Osteocyte (in vitro differentiated cells): ENCODE measurements around the gene JRKL. TPM values are rescaled to one million over a fixed set of nuclear protein-coding genes. Genes with fewer than 3 reads are reported as not detected.

Experiments used
- DNase-seq: peaks from one replicate; pipeline ENCODE4 v3.0.0; 2021; ENCODE audit warnings: mixed read lengths; ENCODE audit not compliant: unreplicated experiment; ENCODE audit errors: extremely low spot score
- H3K27ac Mint-ChIP-seq: one replicate; pipeline ENCODE4 v1.8.0; 2021; ENCODE audit warnings: mild to moderate bottlenecking, mixed read lengths; ENCODE audit not compliant: unreplicated experiment
- H3K27me3 Mint-ChIP-seq: one replicate; pipeline ENCODE4 v1.8.0; 2021; ENCODE audit warnings: mixed read lengths; ENCODE audit not compliant: unreplicated experiment
- H3K36me3 Mint-ChIP-seq: one replicate; pipeline ENCODE4 v1.8.0; 2021; ENCODE audit warnings: mixed read lengths; ENCODE audit not compliant: unreplicated experiment
- H3K4me1 Mint-ChIP-seq: one replicate; pipeline ENCODE4 v1.8.0; 2021; ENCODE audit warnings: mixed read lengths; ENCODE audit not compliant: unreplicated experiment
- H3K4me3 Mint-ChIP-seq: one replicate; pipeline ENCODE4 v1.8.0; 2021; ENCODE audit warnings: mild to moderate bottlenecking, moderate library complexity, mixed read lengths; ENCODE audit not compliant: unreplicated experiment
- H3K9me3 Mint-ChIP-seq: one replicate; pipeline ENCODE4 v1.8.0; 2021; ENCODE audit warnings: mixed read lengths; ENCODE audit not compliant: unreplicated experiment
- total RNA-seq: library from RNA; stranded (reverse); gene quantifications from 2 replicates; pipeline ENCODE4 v1.2.1, GENCODE V29; 2021
- TF ChIP-seq, protein P1 (sequence below): fragments of 200-600 bp; sonication (generic); IDR thresholded peaks from 2 replicates; pipeline ENCODE4 v1.5.0; 2021; ENCODE audit warnings: antibody characterized with exemption, mild to moderate bottlenecking, moderate library complexity

Gene JRKL
- total RNA-seq, 1 donor from 2014 or later = 10.6 TPM

DNA sequence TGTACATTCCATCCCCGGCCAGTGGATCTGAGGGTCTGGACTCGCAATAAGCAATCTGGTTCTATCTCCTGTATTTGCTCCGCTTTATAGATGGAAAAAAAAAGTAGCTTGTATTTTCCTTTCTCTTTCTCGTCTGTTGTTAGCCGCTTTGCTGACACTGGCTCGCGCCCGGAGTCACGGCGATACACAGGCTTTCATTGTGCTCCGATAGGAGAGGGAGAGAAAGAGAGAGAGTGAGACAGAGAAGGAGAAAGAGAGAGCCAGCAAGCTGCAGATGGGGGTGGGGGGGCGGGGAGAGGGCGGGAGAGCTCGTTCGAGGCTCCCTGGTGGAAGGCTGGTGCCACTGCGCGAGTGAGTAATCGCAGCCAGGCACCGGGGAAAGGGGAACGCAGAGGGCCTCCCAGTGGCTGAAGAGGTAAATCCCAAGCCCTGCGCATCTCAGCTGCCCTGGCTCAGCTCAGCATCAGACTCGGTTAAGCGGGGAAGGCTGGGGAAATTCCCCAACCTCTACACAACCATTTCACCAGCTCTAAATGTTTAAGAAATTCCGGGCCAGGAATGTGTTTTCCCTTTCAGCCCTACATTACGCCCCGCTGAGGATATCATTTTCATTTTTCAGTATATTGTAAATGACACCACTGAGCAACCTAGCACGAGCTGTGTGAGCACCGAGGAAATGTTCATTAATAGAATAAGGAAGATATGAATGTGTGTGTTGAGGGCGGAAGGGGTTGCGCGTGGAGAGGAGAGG, 46.7 kb upstream of the JRKL start, which contains the start of gene MAML2:
MAML2 (minus strand) TSS at position 235 of the 751 bp plus-strand sequence. CDS start 1,300 bp downstream, outside the sequence.
- DNase-seq = peak; percentile 97
- peaks cover 37% of the 10 kb centered on the region for H3K4me1 Mint-ChIP-seq
- H3K27ac Mint-ChIP-seq = peak within 1 kb of the TSS; percentile 97
- H3K36me3 Mint-ChIP-seq = peaks cover under 1% of the 10 kb centered on the region
- TF ChIP-seq, protein P1, sequence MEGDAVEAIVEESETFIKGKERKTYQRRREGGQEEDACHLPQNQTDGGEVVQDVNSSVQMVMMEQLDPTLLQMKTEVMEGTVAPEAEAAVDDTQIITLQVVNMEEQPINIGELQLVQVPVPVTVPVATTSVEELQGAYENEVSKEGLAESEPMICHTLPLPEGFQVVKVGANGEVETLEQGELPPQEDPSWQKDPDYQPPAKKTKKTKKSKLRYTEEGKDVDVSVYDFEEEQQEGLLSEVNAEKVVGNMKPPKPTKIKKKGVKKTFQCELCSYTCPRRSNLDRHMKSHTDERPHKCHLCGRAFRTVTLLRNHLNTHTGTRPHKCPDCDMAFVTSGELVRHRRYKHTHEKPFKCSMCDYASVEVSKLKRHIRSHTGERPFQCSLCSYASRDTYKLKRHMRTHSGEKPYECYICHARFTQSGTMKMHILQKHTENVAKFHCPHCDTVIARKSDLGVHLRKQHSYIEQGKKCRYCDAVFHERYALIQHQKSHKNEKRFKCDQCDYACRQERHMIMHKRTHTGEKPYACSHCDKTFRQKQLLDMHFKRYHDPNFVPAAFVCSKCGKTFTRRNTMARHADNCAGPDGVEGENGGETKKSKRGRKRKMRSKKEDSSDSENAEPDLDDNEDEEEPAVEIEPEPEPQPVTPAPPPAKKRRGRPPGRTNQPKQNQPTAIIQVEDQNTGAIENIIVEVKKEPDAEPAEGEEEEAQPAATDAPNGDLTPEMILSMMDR = peak; percentile 99
- H3K4me3 Mint-ChIP-seq = peak within 1 kb of the TSS; percentile 98
- H3K9me3 Mint-ChIP-seq = peaks cover under 1% of the 10 kb centered on the region
- no peaks in the 10 kb centered on the region for H3K27me3 Mint-ChIP-seq

DNA sequence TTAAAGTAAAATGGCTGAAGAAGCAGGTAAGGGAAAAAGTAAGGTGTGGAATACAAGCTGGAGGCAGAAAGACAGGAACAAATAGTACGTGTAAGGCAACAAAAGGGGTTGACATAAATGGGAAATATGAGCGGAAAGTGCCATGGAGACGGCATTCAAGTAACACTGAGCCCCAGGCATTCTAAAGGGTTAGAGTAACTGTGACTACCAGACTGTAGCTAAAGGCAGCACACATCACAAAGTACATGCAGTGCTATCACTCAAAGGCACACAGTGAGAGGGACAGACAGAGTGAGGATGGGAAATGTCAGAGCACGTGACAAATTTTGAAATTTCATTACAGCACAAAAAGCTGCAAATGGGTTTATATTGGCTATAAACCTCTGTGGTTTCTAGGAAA, 33.0 kb upstream of the JRKL start:
- Mint-ChIP-seq H3K4me1 (no peaks in the 10 kb centered on the region), H3K4me3 (no peak overlapping the region), H3K36me3 (peaks cover 47% of the 10 kb centered on the region), H3K27me3 (no peaks in the 10 kb centered on the region), H3K9me3 (no peaks in the 10 kb centered on the region), H3K27ac (no peak overlapping the region)
- TF ChIP-seq, protein P1 = no peak
- no peak for DNase-seq

DNA sequence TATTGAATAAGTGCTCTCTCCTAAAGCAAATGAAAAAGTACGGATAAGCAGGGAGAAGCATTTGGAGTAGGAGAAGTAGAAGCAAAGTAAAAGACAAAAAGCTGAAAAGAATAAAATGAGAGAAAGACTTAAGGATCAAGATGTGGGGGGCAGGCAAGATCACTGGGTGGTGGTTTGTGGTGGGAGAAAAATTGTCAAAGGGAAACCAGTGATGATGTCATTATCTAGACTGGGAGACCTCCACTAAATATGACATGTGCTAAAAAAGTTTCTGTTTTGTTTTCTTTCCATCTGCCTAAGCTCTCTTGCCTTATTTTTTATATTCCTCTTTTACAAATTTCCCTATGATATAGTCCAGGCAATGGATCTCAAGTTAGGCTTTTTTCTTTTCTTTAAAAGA, 32.0 kb upstream of the JRKL start:
- Mint-ChIP-seq H3K27me3 (no peaks in the 10 kb centered on the region), H3K4me1 (no peaks in the 10 kb centered on the region), H3K9me3 (no peaks in the 10 kb centered on the region), H3K4me3 (no peak overlapping the region), H3K36me3 (peaks cover 46% of the 10 kb centered on the region), H3K27ac (no peak overlapping the region)
- DNase-seq = no peak
- TF ChIP-seq, protein P1 = no peak

DNA sequence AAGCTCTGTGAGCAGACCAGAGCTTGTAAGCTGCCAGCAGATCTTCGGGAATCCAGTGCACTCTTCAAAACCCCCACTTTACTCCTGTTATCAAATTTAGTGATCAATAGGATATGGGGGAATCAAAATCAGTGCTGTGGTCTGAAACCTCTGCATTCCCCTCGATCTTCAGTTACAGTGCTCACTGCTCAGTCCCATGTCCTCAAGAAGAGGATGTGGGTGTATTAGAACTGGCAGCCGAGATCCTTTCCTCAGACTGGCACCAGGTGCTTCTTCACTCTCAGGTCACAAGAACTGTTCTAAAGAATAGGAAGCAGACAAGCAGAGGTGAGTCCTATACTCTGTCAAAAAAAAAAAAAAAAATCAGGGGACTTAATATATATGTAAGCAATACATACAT, 31.5 kb upstream of the JRKL start:
- H3K4me3 Mint-ChIP-seq = no peak overlapping the region
- H3K27me3 Mint-ChIP-seq = no peaks in the 10 kb centered on the region
- H3K9me3 Mint-ChIP-seq = no peaks in the 10 kb centered on the region
- TF ChIP-seq, protein P1 = no peak
- H3K27ac Mint-ChIP-seq = no peak overlapping the region
- no peaks in the 10 kb centered on the region for H3K4me1 Mint-ChIP-seq
- DNase-seq = no peak
- H3K36me3 Mint-ChIP-seq = peaks cover 48% of the 10 kb centered on the region

DNA sequence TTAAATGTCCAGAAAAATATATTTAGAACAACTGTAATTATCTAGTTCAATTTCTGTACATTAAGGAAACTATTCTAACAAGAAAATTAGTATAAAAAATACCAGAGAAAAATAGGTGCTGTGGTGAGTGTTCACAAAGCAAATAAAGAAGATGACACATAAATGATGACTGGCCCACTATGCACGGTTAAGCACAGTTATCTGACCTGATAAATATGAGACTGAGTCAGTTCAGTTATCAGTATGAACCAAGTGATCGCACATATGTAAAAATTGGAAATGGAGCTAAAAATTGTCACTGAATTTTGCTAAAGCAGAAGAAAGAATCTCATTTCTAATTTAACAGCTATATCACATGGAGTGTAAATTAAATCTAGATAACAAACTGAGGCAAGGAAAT, 28.0 kb upstream of the JRKL start:
- no peaks in the 10 kb centered on the region for H3K9me3 Mint-ChIP-seq
- TF ChIP-seq, protein P1 = no peak
- H3K36me3 Mint-ChIP-seq = peaks cover 35% of the 10 kb centered on the region
- DNase-seq = no peak
- no peak overlapping the region for H3K4me3 Mint-ChIP-seq
- H3K27ac Mint-ChIP-seq = no peak overlapping the region
- H3K4me1 Mint-ChIP-seq = no peaks in the 10 kb centered on the region
- H3K27me3 Mint-ChIP-seq = no peaks in the 10 kb centered on the region
